ENCODE measurements around the gene RBBP5. TPM values are rescaled to one million over a fixed set of nuclear protein-coding genes. Genes with fewer than 3 reads are reported as not detected.

RBBP5 gene
- total RNA-seq, 2 donors from 2014 or later: 17.8 to 23.6 TPM

DNA sequence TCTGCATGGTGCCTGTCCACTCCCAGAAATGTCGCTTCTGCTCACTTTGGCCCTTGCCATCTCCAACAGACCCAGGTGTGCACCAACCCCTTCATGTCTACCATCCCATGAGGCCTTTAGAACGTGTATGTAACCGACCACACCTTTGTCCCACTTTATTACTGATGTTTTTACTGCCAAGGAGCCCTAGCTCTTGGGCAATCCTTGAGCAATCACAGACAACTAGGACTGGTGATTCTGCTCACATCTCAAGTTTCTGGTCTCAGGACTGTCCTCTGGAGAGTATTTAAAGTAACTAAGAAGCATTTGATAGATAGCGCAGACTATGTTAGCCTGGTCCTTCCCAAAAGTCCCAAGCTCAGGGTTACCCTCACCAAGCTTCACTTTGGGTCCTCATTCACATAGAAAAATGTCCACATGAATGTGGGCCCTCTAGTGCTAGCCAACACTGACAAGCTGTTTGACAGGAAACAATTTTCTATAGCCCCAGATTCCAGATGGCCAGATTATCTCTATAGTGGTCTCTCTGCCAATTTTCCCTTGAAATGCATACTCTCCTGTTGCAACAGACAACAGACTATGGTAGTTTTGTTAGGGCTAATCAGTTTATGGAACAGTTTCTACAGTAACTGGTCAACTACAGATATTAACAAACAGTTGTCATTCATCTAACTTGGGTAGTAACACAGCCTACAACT is 30.6 kb downstream of the RBBP5 start:
- peaks cover 87% of the 10 kb centered on the region for H3K36me3 ChIP-seq (ENCODE audit: control insufficient read depth, insufficient read depth, low read length)
- no peaks in the 10 kb centered on the region for H3K4me1 Mint-ChIP-seq
- no peaks in the 10 kb centered on the region for H3K4me1 ChIP-seq (ENCODE audit: control insufficient read depth, insufficient read depth, low read length)
- DNase-seq: no peak
- no peaks in the 10 kb centered on the region for H3K27me3 Mint-ChIP-seq (ENCODE audit: insufficient read depth)
- H3K9ac ChIP-seq (ENCODE audit: extremely low read depth, low read length, poor library complexity, severe bottlenecking): no peak overlapping the region
- H3K4me3 Mint-ChIP-seq: no peak overlapping the region
- 83 to 95% methylated on average over 3 to 4 of the region's 4 CpGs for WGBS, 2 experiments (ENCODE audit: insufficient coverage in 1 of 2, insufficient read length in 1 of 2)
- peaks cover 55% of the 10 kb centered on the region for H3K36me3 Mint-ChIP-seq (ENCODE audit: low read depth)
- H3K27me3 ChIP-seq (ENCODE audit: control insufficient read depth, insufficient read depth, low read length, poor library complexity, severe bottlenecking): no peaks in the 10 kb centered on the region
- TF ChIP-seq, protein P1, sequence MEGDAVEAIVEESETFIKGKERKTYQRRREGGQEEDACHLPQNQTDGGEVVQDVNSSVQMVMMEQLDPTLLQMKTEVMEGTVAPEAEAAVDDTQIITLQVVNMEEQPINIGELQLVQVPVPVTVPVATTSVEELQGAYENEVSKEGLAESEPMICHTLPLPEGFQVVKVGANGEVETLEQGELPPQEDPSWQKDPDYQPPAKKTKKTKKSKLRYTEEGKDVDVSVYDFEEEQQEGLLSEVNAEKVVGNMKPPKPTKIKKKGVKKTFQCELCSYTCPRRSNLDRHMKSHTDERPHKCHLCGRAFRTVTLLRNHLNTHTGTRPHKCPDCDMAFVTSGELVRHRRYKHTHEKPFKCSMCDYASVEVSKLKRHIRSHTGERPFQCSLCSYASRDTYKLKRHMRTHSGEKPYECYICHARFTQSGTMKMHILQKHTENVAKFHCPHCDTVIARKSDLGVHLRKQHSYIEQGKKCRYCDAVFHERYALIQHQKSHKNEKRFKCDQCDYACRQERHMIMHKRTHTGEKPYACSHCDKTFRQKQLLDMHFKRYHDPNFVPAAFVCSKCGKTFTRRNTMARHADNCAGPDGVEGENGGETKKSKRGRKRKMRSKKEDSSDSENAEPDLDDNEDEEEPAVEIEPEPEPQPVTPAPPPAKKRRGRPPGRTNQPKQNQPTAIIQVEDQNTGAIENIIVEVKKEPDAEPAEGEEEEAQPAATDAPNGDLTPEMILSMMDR (conservative IDR thresholded peaks at IDR 0.05): no peak
- H3K9me3 ChIP-seq (ENCODE audit: control insufficient read depth, low read length): no peaks in the 10 kb centered on the region
- no peak overlapping the region for H3K4me3 ChIP-seq (ENCODE audit: low read length)
- no peaks in the 10 kb centered on the region for H3K9me3 Mint-ChIP-seq
- no peak overlapping the region for H3K27ac Mint-ChIP-seq
- no peak overlapping the region for H3K27ac ChIP-seq (ENCODE audit: low read depth, low read length)

DNA sequence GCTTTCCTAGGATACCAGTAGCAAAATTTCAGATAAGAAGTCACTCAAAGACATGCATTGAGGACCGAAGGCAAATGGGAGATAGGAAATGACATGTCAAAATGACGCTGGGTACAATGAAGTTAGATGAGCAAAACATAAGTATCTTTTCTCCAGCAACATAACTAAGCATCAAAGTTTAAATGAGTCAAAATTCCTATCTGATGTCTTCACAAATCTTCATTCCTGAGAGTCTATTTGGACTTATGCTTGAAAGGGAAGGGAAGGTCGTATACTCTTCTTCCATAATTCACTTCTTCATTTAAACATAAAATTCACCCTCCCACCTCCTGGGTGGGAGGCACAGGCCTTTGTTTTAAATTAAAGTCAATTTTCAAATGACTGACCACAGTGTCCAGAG is 33.4 kb downstream of the RBBP5 start:
- H3K4me3 ChIP-seq (ENCODE audit: low read length): no peak overlapping the region
- H3K4me1 ChIP-seq (ENCODE audit: control insufficient read depth, insufficient read depth, low read length): no peaks in the 10 kb centered on the region
- Mint-ChIP-seq H3K4me3 (no peak overlapping the region), H3K27me3 (ENCODE audit: insufficient read depth) (no peaks in the 10 kb centered on the region), H3K9me3 (no peaks in the 10 kb centered on the region), H3K27ac (no peak overlapping the region), H3K4me1 (no peaks in the 10 kb centered on the region), H3K36me3 (ENCODE audit: low read depth) (peaks cover 54% of the 10 kb centered on the region)
- H3K36me3 ChIP-seq (ENCODE audit: control insufficient read depth, insufficient read depth, low read length): peaks cover 89% of the 10 kb centered on the region
- no peak overlapping the region for H3K9ac ChIP-seq (ENCODE audit: extremely low read depth, low read length, poor library complexity, severe bottlenecking)
- TF ChIP-seq, protein P1 (conservative IDR thresholded peaks at IDR 0.05): no peak
- WGBS, 2 experiments (ENCODE audit: insufficient coverage in 1 of 2, insufficient read length in 1 of 2): 80 to 94% methylated on average over 1 to 3 of the region's 3 CpGs
- H3K27me3 ChIP-seq (ENCODE audit: control insufficient read depth, insufficient read depth, low read length, poor library complexity, severe bottlenecking): no peaks in the 10 kb centered on the region
- no peaks in the 10 kb centered on the region for H3K9me3 ChIP-seq (ENCODE audit: control insufficient read depth, low read length)
- no peak overlapping the region for H3K27ac ChIP-seq (ENCODE audit: low read depth, low read length)
- no peak for DNase-seq

DNA sequence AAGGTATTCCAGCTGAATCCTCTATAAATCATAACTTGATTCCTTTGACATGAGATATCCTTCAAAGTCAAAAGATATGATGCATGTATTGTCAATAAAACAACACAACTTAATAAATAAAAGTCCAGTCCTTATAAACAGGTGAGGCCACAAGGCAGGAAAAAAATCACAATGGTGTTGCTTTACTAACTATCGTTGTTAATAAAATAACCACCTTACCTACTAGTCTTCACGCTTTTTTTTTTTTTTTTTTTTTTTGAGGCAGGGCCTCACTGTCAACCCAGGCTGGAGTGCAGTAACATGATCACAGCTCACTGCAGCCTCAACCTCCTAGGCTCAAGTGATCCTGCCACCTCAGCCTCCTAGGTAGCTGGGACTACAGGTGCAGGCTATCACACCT is 37.4 kb downstream of the RBBP5 start, which contains the start of gene TMEM81:
Gene TMEM81 (minus strand): TSS at position 101 of the 400 bp plus-strand sequence. CDS start 140 bp downstream, outside the sequence.
- Histone ChIP-seq H3K27ac (ENCODE audit: low read depth, low read length) (no peak within 1 kb of the TSS), H3K36me3 (ENCODE audit: control insufficient read depth, insufficient read depth, low read length) (peaks cover 55% of the 10 kb centered on the region), H3K27me3 (ENCODE audit: control insufficient read depth, insufficient read depth, low read length, poor library complexity, severe bottlenecking) (no peaks in the 10 kb centered on the region), H3K4me1 (ENCODE audit: control insufficient read depth, insufficient read depth, low read length) (no peaks in the 10 kb centered on the region), H3K9ac (ENCODE audit: extremely low read depth, low read length, poor library complexity, severe bottlenecking) (no peak within 1 kb of the TSS), H3K4me3 (ENCODE audit: low read length) (no peak within 1 kb of the TSS), H3K9me3 (ENCODE audit: control insufficient read depth, low read length) (no peaks in the 10 kb centered on the region)
- no peaks in the 10 kb centered on the region for H3K4me1 Mint-ChIP-seq
- no peaks in the 10 kb centered on the region for H3K27me3 Mint-ChIP-seq (ENCODE audit: insufficient read depth)
- no peaks in the 10 kb centered on the region for H3K9me3 Mint-ChIP-seq
- 100% methylated on average over 1 to 2 of the region's 2 CpGs for WGBS, 2 experiments (ENCODE audit: insufficient coverage in 1 of 2, insufficient read length in 1 of 2)
- no peak for DNase-seq
- no peak within 1 kb of the TSS for H3K27ac Mint-ChIP-seq
- H3K4me3 Mint-ChIP-seq: no peak within 1 kb of the TSS
- TF ChIP-seq, protein P1 (conservative IDR thresholded peaks at IDR 0.05): no peak
- H3K36me3 Mint-ChIP-seq (ENCODE audit: low read depth): peaks cover 44% of the 10 kb centered on the region
